Activated CD4-positive, alpha-beta T cell treated with anti-CD3 and anti-CD28 coated beads, Interleukin-2, amount 50 U/mL, for 48 hours (primary cell): ENCODE data around the gene CYYR1.
"Not testable (repeated sequence)": the region's sequence is repeated elsewhere in the genome, so short reads cannot be mapped to it uniquely, and the experiment has no call there.

Experiments used
- DNase-seq, 2 experiments: peaks; one replicate each; pipeline ENCODE4 v3.0.0-alpha.2; 2020

CYYR1 gene

DNA sequence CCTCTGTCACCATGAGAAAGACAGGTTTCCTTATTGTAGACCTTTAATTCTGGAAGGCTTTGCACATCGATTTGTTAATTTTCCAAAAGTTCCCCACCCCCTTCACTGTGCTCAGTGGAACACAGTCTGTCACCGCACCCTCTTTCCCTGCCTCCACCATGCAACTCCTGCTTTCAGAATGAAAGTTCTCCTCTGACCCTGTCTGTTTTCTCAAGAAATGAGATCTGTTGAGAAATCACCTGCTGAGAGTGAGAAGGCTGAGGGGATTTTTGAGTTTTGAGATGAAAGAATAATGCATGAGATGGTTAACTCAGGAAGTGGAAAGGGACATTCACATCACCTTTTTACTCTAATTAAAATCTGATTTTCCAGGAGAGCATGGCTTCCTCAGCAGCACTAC is 99.6 kb downstream of the CYYR1 start:
- DNase-seq, result no peak

DNA sequence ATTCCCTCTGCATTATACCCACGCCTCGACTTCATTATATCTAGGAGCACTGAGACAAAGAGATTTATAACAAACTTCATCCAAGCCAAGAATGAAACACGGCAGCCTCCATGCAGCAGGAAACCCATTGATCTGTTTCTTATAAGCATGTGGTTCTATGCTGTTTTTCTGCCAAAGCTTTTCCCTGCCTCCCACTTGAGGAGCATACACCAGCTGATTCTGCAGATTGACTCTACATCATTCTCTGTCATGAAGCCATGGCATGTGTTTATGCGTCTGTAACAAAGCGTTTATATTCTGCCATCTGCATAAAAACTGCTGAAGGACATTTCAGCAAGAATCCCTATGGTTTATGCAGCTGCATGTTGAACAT is 102.0 kb downstream of the CYYR1 start:
- DNase-seq, result no peak

DNA sequence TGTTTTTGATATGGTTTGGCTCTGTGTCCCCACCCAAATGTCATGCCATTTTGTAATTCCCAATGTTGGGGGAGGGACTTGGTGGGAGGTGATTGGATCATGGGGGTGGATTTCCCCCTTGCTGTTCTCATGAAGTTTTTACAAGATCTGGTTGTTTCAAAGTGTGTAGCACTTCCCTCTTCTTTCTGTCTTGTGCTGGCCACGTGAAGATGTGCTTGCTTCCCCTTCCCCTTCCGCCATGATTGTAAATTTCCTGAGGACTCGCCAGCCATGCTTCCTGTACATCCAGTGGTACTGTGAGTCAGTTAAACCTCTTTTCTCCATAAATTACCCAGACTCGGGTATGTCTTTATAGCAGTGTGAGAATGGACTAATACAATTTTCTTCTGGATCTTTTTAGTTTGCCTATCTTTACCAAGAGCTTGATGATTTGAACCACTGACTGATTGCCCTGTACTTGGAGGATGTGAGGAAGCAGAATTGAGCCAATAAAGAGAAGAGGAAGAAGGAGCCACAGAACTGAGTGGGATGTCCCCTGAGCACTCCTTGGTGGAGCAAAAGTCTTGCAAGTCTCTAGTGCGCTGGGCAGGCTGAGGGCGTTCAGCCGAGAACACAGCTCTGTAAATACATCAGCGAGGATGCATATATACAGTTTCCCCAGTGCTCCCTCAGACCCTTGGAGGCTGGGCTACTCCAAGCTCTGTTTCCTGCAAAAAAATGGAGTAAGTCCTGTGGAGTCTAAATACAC is 102.6 kb downstream of the CYYR1 start:
- no peak for DNase-seq

DNA sequence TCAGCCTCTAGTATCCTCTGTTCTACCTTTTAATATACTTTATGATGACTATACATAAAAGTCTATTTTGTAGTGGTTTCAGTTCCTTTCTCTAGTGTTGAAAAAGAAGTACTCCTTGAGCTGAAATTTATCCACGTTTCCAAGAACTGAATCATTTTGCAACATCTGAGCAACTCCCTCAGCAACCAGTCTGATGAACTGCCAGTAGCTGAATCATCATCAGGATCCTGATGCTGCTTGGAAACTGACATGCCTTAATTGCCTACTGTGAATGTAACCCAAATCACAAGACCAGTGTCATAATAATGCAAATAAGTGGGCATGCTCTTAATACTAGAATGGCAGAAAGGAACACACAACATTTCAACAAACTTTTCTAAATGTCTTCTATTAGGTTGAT is 103.3 kb downstream of the CYYR1 start:
- no peak for DNase-seq

DNA sequence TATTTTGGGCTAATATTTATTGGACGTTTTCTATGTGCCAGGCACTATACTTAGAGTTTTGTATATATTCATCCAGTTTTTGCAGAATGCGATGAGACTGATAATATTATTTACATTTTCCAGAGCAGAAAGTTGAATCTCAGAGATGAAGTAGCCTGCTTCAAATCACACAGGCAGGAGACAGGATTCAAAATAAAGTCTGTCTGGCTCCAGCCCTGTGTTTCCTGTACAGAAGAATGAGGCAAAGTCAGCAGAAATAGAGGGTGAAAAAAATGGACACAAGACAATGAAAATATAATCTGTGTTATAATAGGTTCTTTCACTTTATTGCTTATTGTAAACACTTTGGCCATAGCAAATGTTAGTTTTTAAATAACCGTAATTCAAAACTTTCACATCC is 107.2 kb downstream of the CYYR1 start:
- no peak for DNase-seq

DNA sequence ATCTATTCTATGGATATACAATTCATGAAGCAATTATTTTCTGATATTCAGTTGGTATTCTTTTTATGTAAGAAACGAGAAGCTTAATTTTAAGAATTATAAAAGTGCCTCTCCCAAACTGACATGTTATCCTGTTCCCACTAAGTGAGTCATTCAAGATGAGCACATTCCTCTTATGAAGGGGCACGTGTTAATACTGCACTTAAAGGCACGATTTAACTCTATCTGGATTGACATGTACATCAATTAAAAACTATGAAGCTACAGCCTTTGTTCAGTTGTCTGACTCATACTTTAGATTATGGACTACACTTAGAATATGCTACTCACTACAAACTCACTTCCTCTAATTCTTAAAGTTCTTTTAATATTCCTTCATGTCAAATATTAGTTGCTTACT is 111.6 kb downstream of the CYYR1 start:
- no peak for DNase-seq

DNA sequence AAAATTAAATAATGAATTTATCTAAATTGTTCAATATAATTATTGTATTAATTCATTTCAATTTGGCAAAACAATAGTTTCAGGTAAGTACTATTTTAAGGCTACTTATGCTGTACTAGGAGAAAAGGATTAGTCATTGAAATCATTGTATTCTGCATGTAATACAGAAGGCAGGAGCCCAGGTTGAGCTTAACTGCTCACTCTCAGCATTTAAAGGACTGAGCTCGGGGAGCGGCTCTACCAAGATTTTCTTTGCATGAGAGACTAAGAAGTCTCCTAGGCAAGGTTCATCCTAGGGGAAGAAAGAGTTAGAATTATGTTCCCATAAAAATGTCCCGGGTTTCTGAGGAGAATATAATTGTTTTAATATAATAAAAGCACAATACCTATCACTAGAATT is 112.5 kb downstream of the CYYR1 start:
- DNase-seq, result no peak

DNA sequence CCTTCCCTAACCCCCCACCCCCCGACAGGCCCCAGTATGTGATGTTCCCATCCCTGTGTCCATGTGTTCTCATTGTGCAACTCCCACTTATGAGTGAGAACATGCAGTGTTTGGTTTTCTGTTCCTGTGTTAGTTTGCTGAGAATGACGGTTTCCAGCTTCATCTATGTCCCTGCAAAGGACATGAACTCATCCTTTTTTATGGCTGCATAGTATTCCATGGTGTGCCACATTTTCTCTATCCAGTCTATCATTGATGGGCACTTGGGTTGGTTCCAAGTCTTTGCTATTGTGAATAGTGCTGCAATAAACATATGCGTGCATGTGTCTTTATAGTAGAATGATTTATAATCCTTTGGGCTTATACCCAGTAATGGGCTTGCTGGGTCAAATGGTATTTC is 114.2 kb downstream of the CYYR1 start:
- DNase-seq, result not testable (repeated sequence)

DNA sequence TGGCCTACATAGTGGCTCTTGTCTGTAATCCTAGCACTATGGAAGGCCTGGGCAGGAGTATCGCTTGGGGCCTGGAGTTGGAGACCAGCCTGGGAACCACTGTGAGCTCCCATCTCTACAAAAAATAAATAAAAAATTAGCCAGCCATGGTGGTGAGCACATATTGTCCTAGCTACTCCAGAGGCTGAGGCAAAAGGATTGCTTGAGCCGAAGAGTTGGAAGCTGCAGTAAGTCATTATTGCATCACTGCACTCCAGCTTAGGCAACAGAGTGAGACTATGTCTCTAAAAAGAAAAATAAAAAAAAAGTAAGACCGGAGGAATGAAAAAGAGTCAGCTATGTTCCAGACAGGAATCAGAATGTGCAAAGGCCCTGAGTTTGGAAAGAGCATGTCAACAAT is 115.3 kb downstream of the CYYR1 start:
- no peak for DNase-seq

DNA sequence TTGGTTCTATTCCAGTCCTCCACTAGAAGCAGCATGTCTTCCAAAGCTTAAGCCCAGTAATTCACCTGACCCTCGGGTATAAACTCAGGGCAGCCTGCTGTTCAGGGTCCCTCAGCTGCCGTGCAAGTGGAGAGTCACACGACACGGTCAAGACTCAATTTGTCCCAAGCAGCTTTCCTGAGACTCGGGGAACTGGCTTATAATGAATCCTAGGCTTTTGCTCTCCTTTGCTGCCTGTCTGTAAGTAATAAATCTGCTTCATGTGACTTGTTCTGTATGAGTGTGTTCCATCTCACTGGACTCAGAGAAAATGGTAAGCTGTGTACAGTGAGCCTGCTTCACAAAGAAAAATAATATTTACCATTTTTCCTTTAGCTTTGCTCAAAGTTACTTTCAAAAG is 119.8 kb downstream of the CYYR1 start:
- no peak for DNase-seq

DNA sequence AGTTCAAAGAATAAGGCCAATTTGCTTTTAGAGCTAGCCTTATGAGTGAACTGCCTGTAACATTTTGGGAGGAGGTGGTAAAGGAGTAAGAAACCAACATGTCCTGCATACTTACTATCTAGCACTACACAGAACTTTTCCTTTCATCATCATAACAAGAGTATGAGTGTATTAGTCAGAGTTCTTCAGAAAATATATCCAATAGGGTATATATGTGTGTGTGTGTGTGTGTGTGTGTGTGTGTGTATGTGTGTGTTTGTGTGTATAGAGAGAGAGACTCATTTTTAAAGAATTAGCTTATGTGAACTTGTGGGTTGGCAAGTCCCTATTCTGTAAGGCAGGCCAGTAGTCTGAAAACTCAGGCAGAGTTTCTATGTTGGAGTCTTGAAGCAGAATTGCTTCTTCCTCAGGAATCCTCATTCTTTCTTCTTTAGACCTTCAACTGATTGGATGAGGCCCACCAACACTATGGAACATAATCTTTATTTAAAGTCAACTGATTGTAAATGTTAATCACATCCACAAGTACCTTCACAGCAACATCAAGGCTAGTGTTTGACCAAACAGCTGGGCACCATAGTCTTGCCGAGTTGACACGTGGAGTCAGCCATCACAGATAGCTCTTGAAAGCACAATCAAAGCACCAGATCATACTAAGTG is 121.9 kb downstream of the CYYR1 start:
- no peak for DNase-seq

DNA sequence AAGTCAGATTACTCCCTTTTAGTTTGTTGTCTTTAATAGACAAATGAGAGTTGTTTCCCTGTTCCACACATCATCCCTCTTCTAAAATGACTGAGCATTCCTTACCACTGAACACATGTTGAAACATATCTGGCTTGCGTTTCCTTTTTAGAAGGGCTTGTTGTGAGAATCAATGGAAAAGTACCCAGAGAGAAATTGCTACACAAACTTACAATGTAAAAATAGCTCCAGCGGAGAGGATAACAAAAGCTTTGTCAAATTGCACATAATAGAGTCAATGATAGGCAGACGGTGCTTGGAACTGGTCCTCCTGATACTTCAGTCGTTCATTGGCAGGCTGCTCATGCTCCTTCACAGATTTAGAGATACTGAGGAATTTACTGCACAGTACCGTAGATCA is 123.9 kb downstream of the CYYR1 start:
- DNase-seq, result no peak

DNA sequence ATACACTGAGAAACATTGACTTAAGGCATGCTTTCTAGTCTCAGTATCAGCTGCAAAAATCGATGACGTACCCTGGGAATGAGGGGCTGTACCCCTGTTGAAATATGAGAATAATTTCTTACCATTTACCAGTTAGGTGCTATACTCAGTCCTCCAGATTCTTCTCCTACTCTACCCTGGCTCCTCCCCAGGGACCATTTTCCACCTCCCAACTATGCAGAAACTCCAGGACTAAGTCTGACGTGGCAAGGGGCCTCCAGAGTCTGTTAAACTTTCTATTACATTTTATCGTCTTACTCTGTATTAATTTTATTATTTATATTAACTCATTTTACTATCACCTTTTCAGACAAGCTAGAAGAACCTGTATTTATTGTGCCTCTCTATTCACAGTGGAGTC is 124.3 kb downstream of the CYYR1 start:
- no peak for DNase-seq

DNA sequence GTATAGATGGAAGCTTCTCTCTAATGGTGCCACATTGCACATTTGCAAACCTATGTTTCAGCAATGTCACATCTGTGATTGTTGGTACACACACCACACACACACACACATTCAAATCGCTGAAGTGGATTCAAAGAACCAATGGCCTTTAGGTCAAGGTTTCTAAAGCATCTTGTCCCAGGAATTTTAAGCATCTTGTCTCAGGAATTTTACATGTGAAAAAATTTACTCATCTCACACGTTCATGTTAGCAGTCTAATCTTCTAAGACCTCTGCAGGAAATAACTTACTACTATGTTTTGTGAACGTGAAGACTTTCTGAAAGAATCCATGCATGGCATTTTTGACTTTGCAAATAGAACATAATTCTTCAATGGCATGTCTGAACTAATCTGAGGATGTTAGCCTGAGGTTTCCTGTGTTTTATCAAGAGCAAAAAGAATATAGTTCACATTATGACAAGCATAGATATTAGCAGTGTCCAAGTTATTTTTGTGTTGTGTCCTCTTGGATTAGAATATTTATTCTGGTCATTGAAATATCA is 125.1 kb downstream of the CYYR1 start:
- no peak for DNase-seq

DNA sequence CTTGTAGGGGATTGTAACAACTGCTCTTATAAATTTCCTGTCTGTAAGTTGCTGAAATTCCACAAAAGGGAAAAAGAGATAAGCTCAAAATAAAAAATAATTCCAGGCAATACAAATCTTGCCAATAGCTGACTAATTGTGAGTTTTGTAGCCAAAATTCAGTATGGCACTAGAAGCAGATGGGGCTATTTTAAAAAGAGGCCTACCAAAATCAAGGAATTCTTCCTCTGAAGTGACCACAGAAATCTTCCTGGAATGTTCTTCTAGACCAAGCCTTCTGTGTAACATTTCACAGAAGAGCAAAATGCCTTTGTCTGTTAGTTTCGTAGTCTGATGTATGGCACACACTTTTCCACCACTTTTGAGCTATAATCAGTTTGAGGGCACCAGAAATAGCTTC is 127.6 kb downstream of the CYYR1 start:
- no peak for DNase-seq

DNA sequence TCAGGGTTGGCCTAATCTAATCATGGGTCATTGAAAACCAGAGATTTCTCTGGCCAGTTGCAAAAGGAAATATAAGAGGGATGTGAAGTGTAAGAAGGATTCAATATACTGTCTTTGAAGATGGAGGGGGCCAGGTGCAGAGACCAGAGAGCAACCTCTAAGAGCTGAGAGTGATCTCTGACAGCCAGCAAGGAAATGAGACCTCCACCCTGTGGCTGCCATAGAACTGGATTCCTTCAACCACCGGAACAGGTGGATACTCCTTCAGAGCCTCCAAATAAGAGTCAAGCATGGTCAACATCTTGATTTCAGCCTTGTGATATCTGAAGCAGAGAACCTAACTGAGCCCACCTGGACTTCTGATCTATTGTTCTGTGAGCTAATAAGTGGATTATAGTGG is 128.4 kb downstream of the CYYR1 start:
- DNase-seq, result no peak

DNA sequence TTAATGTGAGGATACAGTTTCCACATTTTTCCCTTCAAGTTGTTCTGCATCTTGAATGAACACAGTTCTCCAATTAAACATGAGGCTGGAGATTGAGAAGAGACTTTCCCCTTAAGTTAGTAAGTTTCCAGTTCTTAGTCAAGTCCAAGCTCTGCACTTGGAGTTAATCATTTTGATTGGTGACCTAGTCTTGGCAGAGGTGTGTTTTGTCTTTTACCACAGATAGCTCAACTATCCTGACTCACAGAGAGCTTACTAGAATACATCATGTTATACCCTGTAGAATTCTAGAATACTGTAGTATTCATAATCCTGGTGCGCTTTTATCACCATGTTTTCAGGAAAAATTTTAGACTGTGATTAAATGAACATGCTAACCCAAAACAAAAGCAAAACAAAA is 129.2 kb downstream of the CYYR1 start:
- no peak for DNase-seq

DNA sequence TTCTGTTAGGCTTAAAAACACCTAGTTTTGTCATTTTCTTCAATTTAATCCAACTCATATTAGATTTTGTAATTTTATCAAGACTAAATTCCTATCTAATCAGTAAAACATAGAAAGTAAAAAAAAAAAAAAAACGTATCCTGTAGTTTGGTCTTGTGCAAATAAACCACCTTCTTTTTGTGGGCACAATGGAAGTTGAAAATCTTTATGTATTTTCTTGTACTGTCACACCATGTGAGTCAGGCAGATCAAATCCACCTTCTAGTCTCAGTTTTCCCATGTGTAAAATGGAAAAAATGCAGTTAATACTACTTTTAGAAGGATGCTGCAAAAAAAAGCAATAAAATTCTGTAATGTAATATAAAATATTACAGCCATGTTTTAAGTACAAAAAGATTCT is 129.8 kb downstream of the CYYR1 start:
- DNase-seq, result no peak

DNA sequence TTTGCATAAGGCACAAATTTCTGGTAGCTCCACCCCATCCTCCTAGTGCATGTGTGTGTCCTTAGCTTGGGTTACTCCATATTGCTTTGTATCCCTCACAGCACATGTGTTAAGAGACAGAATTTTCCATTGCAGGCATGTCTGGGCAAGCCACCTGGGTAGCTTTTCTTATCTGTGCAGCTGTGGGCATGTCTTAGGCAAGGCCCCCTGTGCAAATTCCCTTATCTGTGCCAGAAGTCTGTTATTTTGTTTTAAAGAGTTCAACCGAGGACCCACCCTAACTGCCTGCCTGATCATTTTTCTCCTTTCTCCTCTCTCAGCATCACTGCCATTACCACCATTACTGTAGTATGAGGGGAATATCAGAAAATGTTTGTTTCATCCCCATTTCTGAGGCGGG is 131.9 kb downstream of the CYYR1 start:
- no peak for DNase-seq

DNA sequence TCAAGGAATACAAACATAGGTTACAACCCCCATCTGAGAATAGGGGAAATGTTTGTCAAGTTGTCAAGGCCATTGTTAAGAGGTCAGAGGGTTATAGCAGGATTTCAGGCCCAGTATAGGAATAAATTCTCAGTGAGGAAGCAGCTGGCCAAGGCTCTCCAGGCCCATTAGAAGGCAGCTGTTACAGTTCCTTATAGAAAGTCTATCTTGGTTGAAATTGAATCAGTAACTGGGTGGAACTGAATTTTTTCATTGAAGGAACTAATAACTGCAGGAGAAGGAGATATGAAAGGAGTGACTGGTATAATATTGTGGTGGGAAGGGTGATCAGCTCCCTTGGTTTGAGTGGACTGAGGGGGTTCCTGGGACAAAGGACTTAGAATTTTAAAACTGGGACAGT is 134.1 kb downstream of the CYYR1 start:
- DNase-seq, result no peak

DNA sequence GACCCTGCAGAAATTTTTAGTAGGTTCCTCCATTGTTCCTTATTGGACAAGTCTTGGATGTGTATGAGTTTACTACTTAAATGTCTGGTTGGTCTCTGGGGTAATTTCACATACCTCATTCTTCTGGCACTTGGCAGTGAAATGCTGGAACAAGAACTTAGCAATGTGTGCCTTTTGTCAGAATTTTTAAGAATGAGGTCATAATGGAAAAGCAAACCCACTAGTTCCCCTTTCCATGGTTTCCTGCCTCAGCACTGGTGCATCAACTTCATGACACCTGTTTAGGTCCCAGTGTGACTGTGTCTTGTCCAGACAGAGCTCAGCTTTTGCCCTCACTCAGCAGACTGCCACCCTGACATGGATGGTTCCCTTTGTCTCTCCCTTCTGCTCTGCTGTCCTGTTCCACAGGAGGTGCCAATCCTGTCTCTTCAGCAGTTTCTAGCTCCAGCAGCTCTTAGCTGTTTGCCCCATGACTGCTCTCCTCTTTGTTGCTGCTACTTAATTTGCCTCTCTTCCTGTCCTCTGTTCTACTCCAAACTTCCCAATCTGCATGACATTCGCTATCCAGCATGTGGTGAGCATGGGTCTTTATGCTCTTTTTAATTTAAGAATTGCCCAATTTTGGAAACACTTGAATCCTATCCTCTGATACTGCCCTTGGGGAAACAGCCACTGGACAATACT is 135.6 kb downstream of the CYYR1 start:
- no peak for DNase-seq

DNA sequence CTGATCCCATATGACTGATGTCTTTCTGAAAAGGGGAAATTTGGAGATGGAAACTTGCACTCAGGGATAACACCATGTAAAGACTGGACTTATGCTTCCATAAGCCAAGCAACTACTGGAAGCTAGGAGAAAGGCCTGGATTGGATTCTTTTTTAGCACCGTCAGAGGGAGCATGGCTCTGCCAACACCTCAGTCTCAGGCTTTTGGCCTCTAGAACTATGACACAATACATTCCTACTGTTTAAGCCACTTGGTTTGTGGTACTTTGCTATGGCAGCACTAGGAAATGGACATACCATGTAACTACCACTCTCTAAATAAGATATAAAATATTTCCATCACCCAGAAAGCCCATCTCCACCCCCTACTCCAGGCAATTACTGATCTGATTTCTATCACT is 139.7 kb downstream of the CYYR1 start:
- no peak for DNase-seq

DNA sequence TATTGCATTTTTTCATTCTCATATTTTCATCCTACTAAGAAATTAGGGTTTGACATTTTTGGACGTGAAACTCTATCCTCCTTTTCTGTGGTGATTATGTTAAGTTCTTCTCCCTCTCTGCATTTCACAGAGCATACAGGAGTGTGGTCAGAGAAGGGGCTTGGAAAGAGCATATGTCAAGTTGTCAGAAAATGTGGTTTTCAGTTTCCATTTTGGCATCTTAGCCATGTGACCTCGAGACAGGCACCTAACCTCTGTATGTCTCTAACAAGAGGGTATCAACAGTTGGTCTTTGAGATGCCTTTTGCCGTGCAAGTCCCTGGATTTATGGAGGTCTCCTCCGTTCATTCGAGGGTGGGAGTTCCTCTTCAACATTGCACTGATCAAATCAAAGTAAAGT is 140.7 kb downstream of the CYYR1 start:
- no peak for DNase-seq

DNA sequence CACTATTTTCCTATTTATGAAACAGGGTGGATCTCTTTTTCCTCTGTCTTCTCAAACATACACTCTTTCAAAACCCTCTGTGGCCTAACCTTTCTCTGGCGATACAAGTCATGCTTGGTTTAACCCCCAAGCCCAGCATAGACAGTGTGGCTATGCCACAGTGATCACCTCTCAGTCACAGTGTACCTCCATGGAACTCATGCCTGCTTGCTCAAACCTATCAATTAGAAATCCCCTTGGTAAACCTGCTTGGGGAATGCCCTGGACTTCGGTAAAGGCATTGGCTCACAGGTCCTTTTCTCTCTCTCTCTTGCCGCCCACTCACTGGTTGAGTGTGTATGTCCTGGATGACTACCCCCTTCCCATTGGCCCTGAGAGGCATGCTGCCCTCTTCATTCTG is 147.5 kb downstream of the CYYR1 start:
- DNase-seq, result no peak
